ENCODE measurements around the gene RALGPS1.

DNA sequence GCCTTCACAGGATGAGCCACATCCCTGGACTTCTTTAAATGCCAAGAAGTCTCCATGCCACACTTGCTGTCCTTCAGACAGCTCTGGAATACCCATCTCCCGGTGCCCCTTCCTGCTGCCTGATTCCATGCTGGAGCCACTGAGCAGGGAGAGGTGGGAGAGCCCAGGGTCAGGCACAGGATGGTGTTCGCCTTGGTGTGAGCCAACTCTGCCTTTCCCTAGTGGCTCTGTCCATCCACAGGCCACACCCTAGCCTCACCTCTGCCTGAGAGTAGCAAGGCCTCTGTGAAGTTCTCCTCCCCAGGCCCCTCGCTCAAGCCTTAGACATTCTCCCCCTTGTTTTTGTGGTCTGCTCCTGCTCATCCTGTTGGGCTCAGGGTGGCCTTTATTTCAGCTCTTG lies 262.0 kb downstream of the RALGPS1 start:
- TF ChIP-seq, protein P1, sequence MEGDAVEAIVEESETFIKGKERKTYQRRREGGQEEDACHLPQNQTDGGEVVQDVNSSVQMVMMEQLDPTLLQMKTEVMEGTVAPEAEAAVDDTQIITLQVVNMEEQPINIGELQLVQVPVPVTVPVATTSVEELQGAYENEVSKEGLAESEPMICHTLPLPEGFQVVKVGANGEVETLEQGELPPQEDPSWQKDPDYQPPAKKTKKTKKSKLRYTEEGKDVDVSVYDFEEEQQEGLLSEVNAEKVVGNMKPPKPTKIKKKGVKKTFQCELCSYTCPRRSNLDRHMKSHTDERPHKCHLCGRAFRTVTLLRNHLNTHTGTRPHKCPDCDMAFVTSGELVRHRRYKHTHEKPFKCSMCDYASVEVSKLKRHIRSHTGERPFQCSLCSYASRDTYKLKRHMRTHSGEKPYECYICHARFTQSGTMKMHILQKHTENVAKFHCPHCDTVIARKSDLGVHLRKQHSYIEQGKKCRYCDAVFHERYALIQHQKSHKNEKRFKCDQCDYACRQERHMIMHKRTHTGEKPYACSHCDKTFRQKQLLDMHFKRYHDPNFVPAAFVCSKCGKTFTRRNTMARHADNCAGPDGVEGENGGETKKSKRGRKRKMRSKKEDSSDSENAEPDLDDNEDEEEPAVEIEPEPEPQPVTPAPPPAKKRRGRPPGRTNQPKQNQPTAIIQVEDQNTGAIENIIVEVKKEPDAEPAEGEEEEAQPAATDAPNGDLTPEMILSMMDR (IDR thresholded peaks at IDR 0.05 in 4 of 5, conservative IDR thresholded peaks at IDR 0.05 in 1 of 5): no peak
- no peak for TF ChIP-seq POLR2A (IDR thresholded peaks at IDR 0.05)

All from gastrocnemius medialis (tissue), 4 donors.